K562 (cell line): Measurements from ENCODE around the gene ASPRV1.

ENCODE experiments used
- CTCF ChIP-seq, 3 experiments: IDR thresholded peaks in 2 of 3; conservative IDR thresholded peaks in 1 of 3; 2 replicates each; pipeline ENCODE4 v1.5.1; 2011 to 2012; ENCODE audit warnings: low read length in 3 of 3, mild to moderate bottlenecking in 3 of 3, control low read depth in 2 of 3, improper control_type of control experiment in 1 of 3, inconsistent platforms in 1 of 3, low read depth in 1 of 3, mixed read lengths in 1 of 3, moderate library complexity in 1 of 3; ENCODE audit not compliant: insufficient read depth in 2 of 3
- TARDBP ChIP-seq: fragments of 450-650 bp; IDR thresholded peaks from 2 replicates; pipeline ENCODE4 v1.6.1; 2016

- TF ChIP-seq TARDBP (no peak), CTCF (IDR thresholded peaks at IDR 0.05 in 2 of 3, conservative IDR thresholded peaks at IDR 0.05 in 1 of 3; ENCODE audit: insufficient read depth in 2 of 3, low read depth in 1 of 3, low read length in 3 of 3) (no peak)
Observed at GRCh38 chr2:69994166-69994565, 32.7 kb upstream of the ASPRV1 start.
